ENCODE results near the gene SFMBT2.

- TF ChIP-seq CTCF (IDR thresholded peaks at IDR 0.05), result no peak
- no peak for TF ChIP-seq POLR2A (IDR thresholded peaks at IDR 0.05)
- no peak for TF ChIP-seq POLR2AphosphoS5 (IDR thresholded peaks at IDR 0.05)
These were observed 162.2 kb downstream of the SFMBT2 start for GRCh38 chr10:7248585-7249164.

Data from suprapubic skin (tissue), 4 donors.